ENCODE data around the gene SURF4.
"Not testable (repeated sequence)": the region's sequence is repeated elsewhere in the genome, so short reads cannot be mapped to it uniquely, and the experiment has no call there.

Gene SURF4

DNA sequence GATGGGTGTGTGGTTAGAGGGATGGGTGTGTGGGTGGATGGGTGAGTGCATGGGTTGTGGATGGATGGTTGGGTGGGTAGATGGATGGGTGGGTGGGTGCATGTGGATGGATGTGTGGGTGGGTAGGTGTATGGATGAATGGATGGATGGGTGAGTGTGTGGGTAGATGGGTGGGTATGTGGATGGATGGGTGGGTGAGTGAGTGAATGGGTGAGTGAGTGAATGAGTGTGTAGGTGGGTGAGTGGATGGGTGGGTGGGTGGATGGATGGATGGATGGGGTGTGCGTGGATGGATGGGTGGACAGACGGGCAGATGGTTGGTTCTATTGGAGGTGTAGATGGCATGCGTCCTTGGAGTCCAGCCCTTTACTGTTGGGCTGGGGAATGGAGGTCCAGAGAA lies 17.5 kb upstream of the SURF4 start:
- TF ChIP-seq, protein P1, sequence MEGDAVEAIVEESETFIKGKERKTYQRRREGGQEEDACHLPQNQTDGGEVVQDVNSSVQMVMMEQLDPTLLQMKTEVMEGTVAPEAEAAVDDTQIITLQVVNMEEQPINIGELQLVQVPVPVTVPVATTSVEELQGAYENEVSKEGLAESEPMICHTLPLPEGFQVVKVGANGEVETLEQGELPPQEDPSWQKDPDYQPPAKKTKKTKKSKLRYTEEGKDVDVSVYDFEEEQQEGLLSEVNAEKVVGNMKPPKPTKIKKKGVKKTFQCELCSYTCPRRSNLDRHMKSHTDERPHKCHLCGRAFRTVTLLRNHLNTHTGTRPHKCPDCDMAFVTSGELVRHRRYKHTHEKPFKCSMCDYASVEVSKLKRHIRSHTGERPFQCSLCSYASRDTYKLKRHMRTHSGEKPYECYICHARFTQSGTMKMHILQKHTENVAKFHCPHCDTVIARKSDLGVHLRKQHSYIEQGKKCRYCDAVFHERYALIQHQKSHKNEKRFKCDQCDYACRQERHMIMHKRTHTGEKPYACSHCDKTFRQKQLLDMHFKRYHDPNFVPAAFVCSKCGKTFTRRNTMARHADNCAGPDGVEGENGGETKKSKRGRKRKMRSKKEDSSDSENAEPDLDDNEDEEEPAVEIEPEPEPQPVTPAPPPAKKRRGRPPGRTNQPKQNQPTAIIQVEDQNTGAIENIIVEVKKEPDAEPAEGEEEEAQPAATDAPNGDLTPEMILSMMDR (IDR thresholded peaks at IDR 0.05; ENCODE audit: insufficient read depth, low read length), result no peak
- TF ChIP-seq SPI1 (IDR thresholded peaks at IDR 0.05; ENCODE audit: borderline replicate concordance, low read depth) (no peak), GABPA (IDR thresholded peaks at IDR 0.05; ENCODE audit: low read depth) (no peak), POLR2AphosphoS5 (IDR thresholded peaks at IDR 0.05; ENCODE audit: low read depth) (no peak)
- TF ChIP-seq, protein P2, sequence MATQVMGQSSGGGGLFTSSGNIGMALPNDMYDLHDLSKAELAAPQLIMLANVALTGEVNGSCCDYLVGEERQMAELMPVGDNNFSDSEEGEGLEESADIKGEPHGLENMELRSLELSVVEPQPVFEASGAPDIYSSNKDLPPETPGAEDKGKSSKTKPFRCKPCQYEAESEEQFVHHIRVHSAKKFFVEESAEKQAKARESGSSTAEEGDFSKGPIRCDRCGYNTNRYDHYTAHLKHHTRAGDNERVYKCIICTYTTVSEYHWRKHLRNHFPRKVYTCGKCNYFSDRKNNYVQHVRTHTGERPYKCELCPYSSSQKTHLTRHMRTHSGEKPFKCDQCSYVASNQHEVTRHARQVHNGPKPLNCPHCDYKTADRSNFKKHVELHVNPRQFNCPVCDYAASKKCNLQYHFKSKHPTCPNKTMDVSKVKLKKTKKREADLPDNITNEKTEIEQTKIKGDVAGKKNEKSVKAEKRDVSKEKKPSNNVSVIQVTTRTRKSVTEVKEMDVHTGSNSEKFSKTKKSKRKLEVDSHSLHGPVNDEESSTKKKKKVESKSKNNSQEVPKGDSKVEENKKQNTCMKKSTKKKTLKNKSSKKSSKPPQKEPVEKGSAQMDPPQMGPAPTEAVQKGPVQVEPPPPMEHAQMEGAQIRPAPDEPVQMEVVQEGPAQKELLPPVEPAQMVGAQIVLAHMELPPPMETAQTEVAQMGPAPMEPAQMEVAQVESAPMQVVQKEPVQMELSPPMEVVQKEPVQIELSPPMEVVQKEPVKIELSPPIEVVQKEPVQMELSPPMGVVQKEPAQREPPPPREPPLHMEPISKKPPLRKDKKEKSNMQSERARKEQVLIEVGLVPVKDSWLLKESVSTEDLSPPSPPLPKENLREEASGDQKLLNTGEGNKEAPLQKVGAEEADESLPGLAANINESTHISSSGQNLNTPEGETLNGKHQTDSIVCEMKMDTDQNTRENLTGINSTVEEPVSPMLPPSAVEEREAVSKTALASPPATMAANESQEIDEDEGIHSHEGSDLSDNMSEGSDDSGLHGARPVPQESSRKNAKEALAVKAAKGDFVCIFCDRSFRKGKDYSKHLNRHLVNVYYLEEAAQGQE (IDR thresholded peaks at IDR 0.05; ENCODE audit: insufficient replicate concordance, low read depth), result no peak
- no peak for DNase-seq (ENCODE audit: low read depth in 1 of 2, low spot score in 1 of 2)
- Histone ChIP-seq H3K27ac (replicated peaks) (no peak overlapping the region), H3K27me3 (ENCODE audit: insufficient read depth, poor library complexity, severe bottlenecking) (no peaks in the 10 kb centered on the region), H3K4me3 (replicated peaks; ENCODE audit: insufficient read depth, low read length) (no peak overlapping the region)

DNA sequence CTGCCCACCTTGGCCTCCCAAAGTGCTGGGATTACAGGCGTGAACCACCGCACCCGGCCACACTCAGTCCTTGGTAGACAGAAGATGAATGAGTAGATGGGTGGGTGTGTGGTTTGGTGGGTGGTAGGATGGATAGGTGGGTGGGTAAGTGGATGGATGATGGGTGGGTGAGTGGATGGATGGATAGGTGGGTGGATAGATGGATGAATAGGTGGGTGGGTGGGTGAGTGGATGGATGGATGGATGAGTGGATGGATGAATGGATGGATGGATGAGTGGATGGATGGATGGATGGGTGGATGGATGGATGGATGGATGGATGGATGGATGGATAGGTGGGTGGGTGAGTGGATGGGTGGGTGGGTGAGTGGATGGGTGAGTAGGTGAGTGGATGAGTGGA lies 16.4 kb upstream of the SURF4 start:
- H3K4me3 ChIP-seq (replicated peaks; ENCODE audit: insufficient read depth, low read length); DNase-seq (ENCODE audit: low read depth in 1 of 2, low spot score in 1 of 2); H3K27ac ChIP-seq (replicated peaks); H3K27me3 ChIP-seq (ENCODE audit: insufficient read depth, poor library complexity, severe bottlenecking): not testable (repeated sequence)

GRCh38 chr9:133391449-133391848 lies 15.6 kb upstream of the SURF4 start:
- not testable (repeated sequence) for H3K27ac ChIP-seq (replicated peaks); DNase-seq (ENCODE audit: low read depth in 1 of 2, low spot score in 1 of 2); H3K27me3 ChIP-seq (ENCODE audit: insufficient read depth, poor library complexity, severe bottlenecking); H3K4me3 ChIP-seq (replicated peaks; ENCODE audit: insufficient read depth, low read length)

- Histone ChIP-seq H3K27me3 (ENCODE audit: insufficient read depth, poor library complexity, severe bottlenecking) (no peaks in the 10 kb centered on the region), H3K4me3 (replicated peaks; ENCODE audit: insufficient read depth, low read length) (no peak overlapping the region), H3K27ac (replicated peaks) (no peak overlapping the region)
- TF ChIP-seq SPI1 (IDR thresholded peaks at IDR 0.05; ENCODE audit: borderline replicate concordance, low read depth) (no peak), POLR2AphosphoS5 (IDR thresholded peaks at IDR 0.05; ENCODE audit: low read depth) (no peak), GABPA (IDR thresholded peaks at IDR 0.05; ENCODE audit: low read depth) (no peak)
- TF ChIP-seq, protein P2 (IDR thresholded peaks at IDR 0.05; ENCODE audit: insufficient replicate concordance, low read depth), result no peak
- TF ChIP-seq, protein P1 (IDR thresholded peaks at IDR 0.05; ENCODE audit: insufficient read depth, low read length), result no peak
- DNase-seq (ENCODE audit: low read depth in 1 of 2, low spot score in 1 of 2), result no peak
Measured at GRCh38 chr9:133390713-133391112, 14.9 kb upstream of the SURF4 start.

DNA sequence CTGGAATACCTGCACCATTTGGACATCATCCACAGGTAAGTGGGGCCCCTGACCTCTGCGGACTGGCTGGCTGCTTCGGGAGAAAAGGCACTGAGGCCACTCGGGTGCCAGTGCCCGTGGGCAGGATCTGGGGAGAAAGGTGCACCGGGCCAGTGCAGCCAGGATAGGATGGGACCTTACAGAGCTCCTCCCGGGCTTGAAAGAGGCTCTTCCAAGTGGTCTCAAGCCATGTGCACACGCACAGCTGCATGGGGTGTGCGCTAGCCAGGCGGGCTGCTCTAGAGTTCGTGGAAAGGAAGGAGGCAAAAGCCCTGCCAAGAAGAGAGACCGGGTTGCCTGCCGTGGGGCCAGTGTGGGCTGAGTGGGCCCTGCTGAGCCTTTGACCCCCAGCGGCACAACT lies 13.7 kb upstream of the SURF4 start:
- no peak for DNase-seq (ENCODE audit: low read depth in 1 of 2, low spot score in 1 of 2)
- Histone ChIP-seq H3K27me3 (ENCODE audit: insufficient read depth, poor library complexity, severe bottlenecking) (no peaks in the 10 kb centered on the region), H3K27ac (replicated peaks) (no peak overlapping the region), H3K4me3 (replicated peaks; ENCODE audit: insufficient read depth, low read length) (no peak overlapping the region)
- TF ChIP-seq, protein P1 (IDR thresholded peaks at IDR 0.05; ENCODE audit: insufficient read depth, low read length), result no peak
- no peak for TF ChIP-seq GABPA (IDR thresholded peaks at IDR 0.05; ENCODE audit: low read depth)
- TF ChIP-seq, protein P2 (IDR thresholded peaks at IDR 0.05; ENCODE audit: insufficient replicate concordance, low read depth), result no peak
- TF ChIP-seq SPI1 (IDR thresholded peaks at IDR 0.05; ENCODE audit: borderline replicate concordance, low read depth), result no peak
- no peak for TF ChIP-seq POLR2AphosphoS5 (IDR thresholded peaks at IDR 0.05; ENCODE audit: low read depth)

Data from HL-60 (cell line).